HG02870 (cell line): ENCODE data around the gene SERPINA1.
"Not testable (repeated sequence)": the region's sequence is repeated elsewhere in the genome, so short reads cannot be mapped to it uniquely, and the experiment has no call there.

ENCODE experiments used
- ATAC-seq: cut with Tn5 transposase; IDR thresholded peaks from one replicate; pipeline ENCODE4 v1.9.1; 2021; ENCODE audit warnings: mild to moderate bottlenecking, moderate library complexity; ENCODE audit not compliant: unreplicated experiment

The SERPINA1 gene

DNA sequence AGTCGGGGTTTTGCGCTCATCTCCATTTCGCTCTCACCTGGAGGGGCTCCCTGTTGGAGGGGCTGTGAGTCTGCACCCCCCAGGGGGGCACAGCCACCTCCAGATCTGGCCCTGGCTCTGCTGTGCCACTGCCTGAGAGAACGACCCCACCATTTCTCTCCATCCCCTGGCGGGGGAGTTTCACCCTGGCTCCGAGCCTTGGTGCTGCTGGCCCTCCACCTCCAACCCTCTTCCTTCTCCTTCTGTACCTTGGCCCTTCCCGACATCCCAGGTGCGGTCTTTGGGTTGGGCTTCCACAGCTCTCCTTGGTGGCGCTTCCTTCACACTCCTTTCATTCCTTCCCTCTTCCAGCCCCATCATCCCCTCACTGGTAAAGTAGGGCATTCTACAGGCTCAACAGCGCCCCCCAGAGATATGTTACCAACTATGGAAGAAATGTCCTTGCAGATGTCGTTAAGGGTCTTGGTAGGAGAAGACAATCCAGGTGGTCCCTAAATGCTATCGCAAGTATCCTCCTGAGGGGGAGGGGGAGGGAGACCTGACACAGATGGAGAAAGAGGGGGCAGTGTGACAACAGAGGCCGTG is 16.3 kb downstream of the SERPINA1 start:
- no peak for ATAC-seq

DNA sequence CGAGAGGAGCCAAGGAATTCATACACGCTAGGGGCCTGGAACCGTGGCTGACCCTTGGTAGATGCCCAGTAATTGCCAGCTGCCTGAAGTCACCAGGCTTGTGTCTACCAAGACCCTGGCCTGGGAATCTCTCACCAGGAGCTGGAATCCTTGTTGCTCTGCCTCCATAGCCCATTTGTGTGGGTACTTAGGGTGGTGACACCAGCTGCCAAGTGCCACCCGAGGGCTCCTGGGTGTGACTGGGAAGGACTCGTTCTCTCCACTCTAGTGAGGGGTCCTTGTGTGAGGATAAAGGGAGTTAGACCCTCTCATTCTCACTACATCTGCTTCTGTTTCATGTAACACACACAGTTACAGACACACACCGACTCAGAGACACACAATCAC is 17.9 kb downstream of the SERPINA1 start:
- ATAC-seq, result no peak

DNA sequence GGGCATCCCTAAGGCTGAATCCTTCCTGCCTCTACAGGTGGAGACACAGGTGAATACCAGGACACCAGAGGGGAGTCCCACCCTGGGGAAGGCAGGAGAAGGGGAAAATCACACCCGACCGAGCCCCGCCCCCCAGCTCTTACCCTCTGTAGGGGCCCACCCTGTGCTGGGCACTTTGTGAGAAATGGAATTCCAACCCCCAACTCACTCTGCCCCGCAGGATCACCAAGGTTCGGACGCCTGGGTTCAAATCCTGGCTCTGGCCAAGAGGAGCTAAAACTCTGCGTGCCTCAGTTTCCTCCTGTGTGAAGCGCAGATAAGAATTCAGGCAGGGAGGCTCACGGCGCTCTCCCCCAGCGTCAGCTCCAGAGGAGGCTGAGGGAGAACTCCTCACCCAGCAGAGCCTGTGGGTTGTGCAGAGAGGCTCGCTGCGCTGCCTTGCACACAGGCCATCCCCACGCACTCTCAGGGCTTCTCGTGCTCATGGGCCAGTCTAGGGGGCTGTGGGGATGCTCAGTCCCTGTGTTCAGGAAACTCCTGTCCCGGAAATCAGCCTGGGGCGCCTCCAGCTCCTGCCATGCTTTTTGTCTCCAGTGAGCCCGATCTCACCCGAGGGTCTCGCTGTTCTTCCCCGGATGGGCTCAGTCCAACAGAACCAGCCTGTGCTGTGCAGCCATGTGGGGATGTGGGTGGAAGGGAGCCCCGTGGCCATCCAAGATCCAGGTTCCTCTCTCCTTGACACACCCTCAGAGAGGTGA is 18.5 kb downstream of the SERPINA1 start:
- ATAC-seq, result not testable (repeated sequence)

DNA sequence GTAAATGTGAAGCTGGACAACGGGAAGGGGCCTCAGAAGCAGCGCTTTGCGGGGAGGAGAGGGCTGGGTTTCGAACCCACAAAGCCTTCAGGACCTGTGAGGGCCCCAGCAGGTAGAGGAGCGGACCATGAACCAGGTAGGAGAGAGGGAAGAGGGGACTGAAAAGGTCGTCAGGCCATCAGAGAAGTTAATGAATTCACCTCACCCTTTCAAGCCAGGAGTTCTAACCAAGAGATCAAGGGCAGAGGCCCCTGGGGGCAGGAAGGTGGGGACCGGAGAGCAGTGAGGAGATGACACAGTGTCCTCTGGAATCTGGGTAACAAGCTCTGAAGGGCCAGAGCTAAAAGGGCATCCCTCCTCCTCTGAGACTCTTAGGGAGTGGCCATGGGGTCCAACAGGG is 19.4 kb downstream of the SERPINA1 start:
- ATAC-seq, result no peak

DNA sequence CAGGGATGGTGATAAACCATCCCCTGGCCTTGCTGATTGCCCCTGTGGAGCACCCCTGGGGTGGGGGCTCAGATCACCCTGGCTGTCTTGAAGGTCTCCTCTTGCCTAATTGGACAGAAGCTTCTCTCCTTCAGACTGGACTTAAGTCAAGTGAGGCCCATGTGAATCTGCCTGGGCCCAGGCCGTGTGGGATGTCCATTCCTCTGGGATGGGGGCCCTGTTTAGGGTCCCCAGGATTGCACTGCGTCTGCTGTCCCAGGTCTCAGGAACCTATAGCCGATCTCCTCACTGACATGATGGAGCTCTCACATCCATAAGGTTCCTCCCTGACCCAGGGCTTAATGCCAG is 20.2 kb downstream of the SERPINA1 start:
- ATAC-seq, result no peak

DNA sequence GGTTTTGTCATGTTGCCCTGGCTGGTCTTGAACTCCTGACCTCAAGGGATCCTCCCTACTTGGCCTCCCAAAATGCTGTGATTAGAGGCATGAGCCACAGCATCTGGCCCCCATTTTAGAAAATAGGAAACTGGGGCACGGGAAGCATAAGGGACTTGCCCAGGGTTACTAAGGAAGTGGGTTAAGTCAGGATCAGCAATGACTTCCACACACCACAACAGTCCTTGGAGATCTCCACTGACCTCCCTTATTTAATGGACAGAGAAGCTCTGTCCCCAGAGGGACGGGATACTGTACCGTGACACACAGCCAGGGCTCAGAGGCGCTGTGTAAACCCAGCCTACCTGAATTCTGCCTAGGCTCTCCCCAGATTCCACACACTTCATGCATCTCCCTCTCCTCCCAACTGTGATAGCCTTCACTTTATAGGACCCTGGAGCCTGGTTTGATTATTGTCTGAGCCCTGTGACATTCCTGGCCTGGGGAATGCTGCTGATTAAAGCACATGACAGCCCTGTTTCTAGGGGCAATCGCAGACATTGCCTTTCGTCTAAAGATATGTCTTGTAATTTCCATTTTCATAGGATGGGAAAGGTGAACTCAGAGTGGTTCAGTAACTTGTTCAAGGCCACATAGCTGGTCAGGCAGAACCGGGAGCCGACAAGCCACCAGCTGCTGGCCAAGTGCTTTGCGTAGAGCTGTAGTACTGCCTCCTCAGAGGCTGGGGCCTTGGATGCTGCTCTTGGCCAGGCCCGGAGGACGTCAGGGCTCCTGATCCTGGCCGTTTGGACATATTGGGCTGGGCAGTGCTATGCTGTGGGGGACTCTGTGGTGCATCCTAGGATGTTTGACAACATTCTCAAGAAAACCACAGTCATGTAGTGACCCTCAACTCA is 20.8 kb downstream of the SERPINA1 start:
- ATAC-seq, result no peak

DNA sequence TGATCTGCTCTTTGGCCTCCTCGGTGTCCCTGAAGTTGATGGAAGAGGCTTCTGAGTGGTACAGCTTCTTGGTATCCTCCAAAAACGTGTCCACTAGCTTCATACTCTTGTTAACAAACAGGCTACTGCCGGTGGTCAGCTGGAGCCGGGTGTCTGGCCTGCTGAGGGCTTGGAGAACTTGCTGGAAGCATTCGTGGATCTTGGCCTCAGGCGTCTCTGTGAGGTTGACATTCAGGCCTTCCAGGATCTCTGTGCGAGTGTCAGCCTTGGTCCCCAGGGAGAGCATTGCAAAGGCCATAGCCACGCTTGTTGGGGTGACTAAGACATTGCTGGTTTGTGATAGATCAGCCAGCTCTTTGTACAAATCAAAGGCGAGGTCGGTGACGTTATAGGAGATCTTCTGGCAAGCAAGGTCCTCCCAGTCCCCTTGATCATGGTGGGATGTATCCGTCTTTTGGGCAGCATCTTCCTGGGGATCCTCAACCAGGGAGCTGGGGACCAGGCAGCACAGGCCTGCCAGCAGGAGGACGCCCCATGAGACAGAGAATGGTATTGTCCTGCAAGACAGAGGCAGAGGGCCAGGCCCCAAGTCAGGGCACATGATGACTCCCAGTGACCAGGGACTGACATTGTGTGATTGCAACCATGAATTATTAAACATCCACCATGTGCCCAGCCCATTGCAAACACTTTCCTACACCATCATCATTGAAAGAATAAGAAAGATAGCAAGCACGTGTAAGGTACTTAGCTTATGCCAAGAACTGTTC is 22.1 kb downstream of the SERPINA1 start, which contains the start of gene SERPINA2:
SERPINA2 (minus strand) TSS at position 553 of the 770 bp plus-strand sequence.
- no peak for ATAC-seq

DNA sequence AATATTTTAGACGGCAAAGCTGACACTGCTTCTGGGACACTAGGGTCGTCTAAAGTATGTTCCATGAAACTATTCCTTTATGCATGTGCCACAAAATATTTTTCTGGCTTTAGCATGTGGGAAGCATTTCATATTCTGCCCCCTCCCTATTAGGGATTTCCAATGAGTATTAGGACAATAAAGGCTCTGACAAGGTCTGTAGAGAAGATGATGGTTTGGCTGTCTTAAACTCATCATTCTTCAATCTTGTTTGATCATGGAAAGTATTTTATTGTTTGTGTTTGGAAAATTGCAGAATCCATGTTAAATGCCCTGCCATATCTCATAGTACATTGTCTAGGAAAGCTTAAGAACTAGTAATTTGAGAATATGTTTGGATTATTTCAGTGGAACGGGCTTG is 22.8 kb downstream of the SERPINA1 start:
- ATAC-seq, result no peak

DNA sequence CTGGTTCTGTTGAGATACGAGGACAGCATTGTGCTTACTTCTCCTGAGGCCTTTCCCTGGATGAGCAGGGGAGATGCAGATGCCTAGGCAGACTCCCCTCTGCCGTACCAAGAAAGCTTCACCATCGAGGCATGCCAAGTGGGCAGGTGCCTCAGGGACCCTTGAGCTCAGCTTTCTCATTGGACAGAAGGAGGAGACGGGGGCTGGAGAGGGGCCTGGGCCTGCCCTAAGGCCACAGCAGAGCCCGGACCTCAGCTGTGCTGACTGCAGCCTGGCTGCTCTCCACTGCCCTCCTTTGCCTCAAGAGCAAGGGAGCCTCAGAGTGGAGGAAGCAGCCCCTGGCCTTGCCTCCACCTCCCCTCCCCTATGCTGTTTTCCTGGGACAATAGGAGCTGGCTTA is 23.4 kb downstream of the SERPINA1 start:
- no peak for ATAC-seq

DNA sequence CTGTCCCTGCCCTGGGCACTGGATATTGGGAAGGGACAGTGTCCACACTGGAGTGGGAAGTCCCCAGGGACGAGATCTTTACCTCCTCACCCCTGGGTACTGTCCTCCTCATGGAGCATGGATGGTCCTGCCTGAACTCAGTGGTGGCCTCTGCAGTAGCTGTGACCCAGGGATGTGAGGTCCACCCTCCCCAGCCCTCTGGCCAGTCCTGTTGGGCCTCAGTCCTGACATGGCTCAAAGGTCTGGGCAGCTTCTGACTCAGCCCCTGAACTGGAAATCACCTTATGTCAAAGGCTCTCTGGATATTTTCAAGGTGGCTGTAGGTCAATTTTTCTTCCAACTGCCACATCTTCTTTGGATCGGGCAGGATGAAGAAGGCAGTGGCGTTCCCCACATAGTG is 24.4 kb downstream of the SERPINA1 start:
- no peak for ATAC-seq

DNA sequence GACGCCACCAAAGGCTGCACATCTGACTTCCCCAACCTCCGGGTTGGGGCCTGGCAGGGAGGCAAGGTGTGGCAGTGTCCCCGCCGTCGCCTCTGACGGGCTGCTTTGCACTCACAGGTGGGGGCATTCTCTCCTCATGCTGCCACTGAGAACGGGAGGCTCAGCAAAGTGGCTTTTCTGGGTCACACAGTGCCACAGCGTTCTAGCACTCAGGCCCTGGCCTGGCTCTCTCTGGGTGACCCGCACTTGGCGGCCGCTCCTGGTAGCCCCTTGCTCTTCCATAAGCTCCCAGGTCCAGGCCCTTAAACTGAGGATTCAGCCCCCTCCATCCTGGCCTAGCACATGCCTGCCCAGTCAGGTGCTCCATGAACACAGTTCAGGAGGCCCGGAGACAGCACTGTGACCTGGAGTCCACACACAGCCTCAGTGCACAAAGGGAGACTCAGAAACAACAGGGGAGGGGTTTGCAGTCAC is 25.2 kb downstream of the SERPINA1 start:
- ATAC-seq, result no peak

DNA sequence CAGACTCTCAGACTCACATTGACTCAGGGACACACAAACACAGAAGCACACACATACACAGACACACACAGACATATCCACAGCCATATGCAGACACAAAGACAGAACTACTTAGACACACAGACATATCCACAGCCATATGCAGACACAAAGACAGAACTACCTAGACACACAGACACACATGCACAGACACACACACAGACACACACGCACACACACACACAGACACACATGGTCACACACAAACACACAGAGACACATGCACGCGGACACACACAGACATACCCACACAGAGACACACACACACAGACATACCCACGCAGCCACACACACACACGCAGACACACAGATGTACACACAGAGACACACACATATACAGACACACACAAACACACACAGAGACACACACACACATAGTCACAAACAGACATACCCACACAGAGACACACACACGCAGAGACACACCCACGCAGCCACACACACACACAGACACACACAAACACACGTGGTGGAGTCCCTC is 25.7 kb downstream of the SERPINA1 start:
- ATAC-seq, result no peak

DNA sequence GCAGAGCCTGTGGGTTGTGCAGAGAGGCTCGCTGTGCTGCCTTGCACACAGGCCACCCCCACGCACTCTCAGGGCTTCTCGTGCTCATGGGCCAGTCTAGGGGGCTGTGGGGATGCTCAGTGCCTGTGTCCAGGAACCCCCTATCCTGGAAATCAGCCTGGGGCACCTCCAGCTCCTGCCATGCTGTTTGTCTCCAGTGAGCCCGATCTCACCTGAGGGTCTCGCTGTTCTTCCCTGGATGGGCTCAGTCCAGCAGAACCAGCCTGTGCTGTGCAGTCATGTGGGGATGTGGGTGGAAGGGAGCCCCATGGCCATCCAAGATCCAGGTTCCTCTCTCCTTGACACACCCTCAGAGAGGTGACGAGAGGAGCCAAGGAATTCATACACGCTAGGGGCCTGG is 26.7 kb downstream of the SERPINA1 start:
- no peak for ATAC-seq

DNA sequence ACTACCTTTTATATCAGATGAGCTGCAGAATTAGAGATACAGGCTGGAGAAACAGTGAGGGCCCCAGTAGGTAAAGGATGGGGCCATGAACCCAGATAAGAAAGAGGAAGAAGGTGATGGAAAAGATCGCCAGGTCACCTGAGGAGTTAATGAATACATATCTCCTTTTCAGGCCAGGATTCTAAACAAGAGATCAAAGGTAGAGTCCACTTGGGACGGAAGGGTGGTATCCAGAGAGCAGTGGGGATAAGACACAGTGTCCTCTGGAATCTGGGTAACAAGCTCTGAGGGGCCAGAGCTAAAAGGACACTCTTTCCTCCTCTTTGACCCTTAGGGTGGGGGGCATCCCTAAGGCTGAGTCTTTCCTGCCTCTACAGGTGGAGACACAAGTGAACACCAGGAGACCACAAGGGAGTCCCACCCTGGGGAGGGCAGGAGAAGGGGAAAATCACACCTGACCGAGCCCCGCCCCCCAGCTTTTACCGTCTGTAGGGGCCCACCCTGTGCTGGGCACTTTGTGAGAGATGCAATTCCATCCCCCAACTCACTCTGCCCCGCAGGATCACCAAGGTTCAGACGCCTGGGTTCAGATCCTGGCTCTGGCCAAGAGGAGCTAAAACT is 27.3 kb downstream of the SERPINA1 start:
- no peak for ATAC-seq

DNA sequence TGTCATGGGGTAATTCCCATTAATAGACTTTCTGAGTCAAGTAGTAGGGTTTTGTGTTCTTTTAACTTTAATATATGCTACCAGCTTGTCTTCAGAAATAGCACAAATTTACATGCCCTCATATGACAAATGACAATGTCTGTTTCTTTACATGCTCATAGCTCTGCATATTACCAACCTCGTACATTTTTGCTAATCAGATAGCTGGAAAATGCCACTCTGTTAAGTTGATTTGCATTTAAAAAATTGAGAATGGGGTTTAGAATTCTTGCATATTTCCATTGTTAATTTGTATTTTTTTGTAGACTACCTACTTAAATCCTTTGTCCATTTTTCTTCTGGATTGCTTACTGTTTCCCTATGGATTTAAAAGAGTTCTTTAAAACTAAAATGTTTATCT is 31.2 kb downstream of the SERPINA1 start:
- ATAC-seq, result no peak

DNA sequence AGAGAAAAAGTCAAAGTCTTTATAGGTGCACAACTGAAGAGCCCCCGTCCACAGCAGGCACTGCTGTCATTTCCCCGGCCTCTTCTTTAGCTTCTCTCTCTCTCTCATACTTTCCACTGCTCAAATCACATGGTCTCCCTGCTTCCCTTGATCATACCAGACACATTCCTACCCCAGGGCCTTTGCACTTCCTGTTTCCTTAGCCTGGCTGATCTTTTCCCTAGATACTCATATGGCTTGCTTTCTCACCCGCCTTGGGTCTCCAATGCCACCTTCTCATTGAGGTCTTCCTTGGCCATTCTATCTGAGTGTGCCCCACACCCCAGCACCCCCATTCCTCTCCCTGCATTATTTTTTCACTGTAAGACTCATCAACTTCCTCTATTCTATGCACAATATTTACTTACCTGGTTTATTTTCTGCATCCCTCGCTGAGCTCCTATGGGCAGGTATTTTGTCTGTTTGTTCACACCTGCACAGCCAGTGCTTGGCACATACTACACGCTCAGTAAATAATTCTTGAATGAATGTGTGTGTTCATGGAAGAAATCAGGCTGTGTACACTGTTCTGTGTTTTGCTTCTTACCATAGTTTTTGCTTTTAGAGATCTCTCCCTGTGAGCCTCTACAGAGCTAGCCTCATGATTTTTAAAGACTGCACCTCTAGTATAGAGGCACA is 31.9 kb downstream of the SERPINA1 start:
- ATAC-seq, result no peak

DNA sequence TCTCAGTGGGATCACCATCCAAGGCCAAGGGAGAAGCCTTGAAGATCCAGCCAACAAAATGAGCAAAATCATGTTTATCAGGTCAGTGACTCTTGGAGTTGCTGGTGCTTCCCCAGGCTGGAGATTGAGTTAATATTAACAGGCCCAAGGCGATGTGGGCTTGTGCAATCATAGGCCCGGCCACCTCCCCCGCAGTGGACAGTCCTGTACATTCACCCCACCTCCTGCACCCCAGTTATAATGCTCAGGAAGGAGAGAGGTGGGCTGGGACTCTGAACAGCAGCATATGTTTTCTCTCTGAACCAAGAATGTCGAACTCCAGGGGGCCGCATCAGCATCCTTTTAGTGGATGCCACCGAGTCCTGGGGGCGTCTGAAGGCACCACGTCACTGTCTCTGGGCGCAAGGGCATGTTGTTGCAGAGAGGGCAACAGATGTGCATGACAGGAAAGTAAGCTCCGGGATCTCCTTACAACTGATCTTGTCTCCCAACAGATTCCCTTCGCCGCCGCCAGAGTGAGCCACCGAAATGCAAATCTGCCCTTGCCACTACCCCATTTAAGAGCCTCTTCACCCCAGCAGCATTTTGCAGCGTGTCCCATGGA is 33.1 kb downstream of the SERPINA1 start:
- no peak for ATAC-seq

DNA sequence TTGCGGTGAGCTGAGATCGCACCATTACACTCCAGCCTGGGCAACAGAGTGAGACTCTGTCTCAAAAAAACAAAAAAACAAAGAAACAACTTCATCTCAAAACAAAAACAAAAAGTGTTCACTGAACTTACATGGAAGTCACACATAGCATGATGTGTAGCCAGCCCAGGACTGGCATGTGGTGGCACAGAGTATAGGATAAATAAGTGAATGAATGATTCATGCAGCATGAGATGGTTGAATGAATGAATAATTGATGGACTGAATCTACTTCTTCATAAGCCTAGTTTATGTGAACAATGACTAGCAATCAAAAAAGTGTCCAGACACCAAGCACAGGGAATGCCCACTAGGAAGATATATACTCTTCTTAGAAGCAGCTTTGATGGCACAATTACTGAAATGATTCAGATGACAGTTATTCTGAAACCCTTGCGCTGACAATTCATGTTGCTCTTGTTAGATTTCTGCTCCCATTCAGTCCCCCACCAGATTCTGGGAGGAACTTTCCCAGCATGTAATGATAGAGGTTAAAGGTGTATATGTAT is 33.7 kb downstream of the SERPINA1 start:
- no peak for ATAC-seq

DNA sequence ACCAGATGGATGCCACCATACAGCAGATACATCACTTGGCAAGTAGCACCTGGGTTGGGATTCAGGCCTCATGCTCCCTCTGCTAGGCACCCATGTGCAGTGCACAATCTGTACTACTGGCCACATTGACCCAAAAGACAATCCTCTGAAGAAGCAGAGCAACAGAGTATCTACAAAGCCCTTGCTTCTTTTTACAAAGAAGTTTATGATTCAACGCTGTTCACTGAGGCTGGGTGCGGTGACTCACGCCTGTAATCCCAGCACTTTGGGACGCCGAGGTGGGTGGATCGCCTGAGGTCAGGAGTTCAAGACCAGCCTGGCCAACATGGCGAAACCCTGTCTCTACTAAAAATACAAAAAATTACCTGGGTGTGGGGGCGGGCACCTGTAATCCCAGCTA is 34.2 kb downstream of the SERPINA1 start:
- not testable (repeated sequence) for ATAC-seq
